Stimulated activated naive CD8-positive, alpha-beta T cell treated with anti-CD3 and anti-CD28 coated beads, Interleukin-15, Interleukin-2, amounts not matched to agents 100 U/mL and 50 U/mL, for 24 hours (primary cell): ENCODE data around the gene CRTC2.

Source experiments
- ATAC-seq: fragments of 150-1000 bp; cut with Tn5 transposase; one replicate; pipeline ENCODE4 v1.10.0; 2021
- DNase-seq: peaks from one replicate; pipeline ENCODE4 v3.0.0; 2021

Gene CRTC2

GRCh38 chr1:153976819-153977249 is 18.4 kb upstream of the CRTC2 start:
- DNase-seq: no peak
- no peak for ATAC-seq

GRCh38 chr1:153973525-153973924 is 15.1 kb upstream of the CRTC2 start:
- no peak for DNase-seq
- no peak for ATAC-seq

GRCh38 chr1:153973071-153973470 is 14.7 kb upstream of the CRTC2 start:
- DNase-seq: no peak
- ATAC-seq: no peak

- ATAC-seq (no peak), DNase-seq (no peak)
Observed at GRCh38 chr1:153970346-153970745, 11.9 kb upstream of the CRTC2 start.

- ATAC-seq: no peak
- no peak for DNase-seq
Observed at GRCh38 chr1:153968972-153969371, 10.6 kb upstream of the CRTC2 start.

GRCh38 chr1:153968408-153968807 is 10.0 kb upstream of the CRTC2 start:
- DNase-seq: no peak
- ATAC-seq: no peak

GRCh38 chr1:153968000-153968363 is 9.6 kb upstream of the CRTC2 start:
- no peak for ATAC-seq
- DNase-seq: no peak

GRCh38 chr1:153967107-153967999 is 8.9 kb upstream of the CRTC2 start, which contains the start of gene CREB3L4:
Gene CREB3L4, plus strand, starts transcription at chr1:153967902. Its CDS starts 624 bp downstream, at chr1:153968526.
- DNase-seq (peak; percentile 85), ATAC-seq (peak; percentile 91)

- DNase-seq: no peak
Observed at GRCh38 chr1:153963850-153964331, 5.5 kb upstream of the CRTC2 start.

GRCh38 chr1:153963030-153963849 is 4.8 kb upstream of the CRTC2 start, which contains the start of gene SLC39A1:
Gene SLC39A1, minus strand, starts transcription at chr1:153963537. Its CDS starts 822 bp downstream, at chr1:153962715.
- peak; percentile 51 for ATAC-seq
- DNase-seq: peak; percentile 98

More at GRCh38 chr1:153963850-153964331, 5.5 kb upstream of the CRTC2 start:
- ATAC-seq: no peak

- DNase-seq (no peak), ATAC-seq (no peak)
Observed at GRCh38 chr1:153962088-153963029, 3.9 kb upstream of the CRTC2 start.

GRCh38 chr1:153961421-153961820 is 3.0 kb upstream of the CRTC2 start:
- no peak for DNase-seq
- ATAC-seq: no peak

- no peak for DNase-seq
- ATAC-seq: no peak
Observed at GRCh38 chr1:153960206-153960605, 1.8 kb upstream of the CRTC2 start.

GRCh38 chr1:153959454-153959853 is 1.0 kb upstream of the CRTC2 start:
- DNase-seq: no peak
- no peak for ATAC-seq

- ATAC-seq (no peak), DNase-seq (no peak)
Observed at GRCh38 chr1:153958961-153959260, 499 bp upstream of the CRTC2 start.

- ATAC-seq: peak; percentile 7
- peak; percentile 61 for DNase-seq
Observed at GRCh38 chr1:153957744-153958110, 685 bp downstream of the CRTC2 start.

- no peak for DNase-seq
- no peak for ATAC-seq
Observed at GRCh38 chr1:153956997-153957715, 1.3 kb downstream of the CRTC2 start.

- no peak for DNase-seq
- no peak for ATAC-seq
Observed at GRCh38 chr1:153954826-153955225, 3.6 kb downstream of the CRTC2 start.

GRCh38 chr1:153953859-153954365 is 4.5 kb downstream of the CRTC2 start:
- no peak for DNase-seq
- no peak for ATAC-seq

GRCh38 chr1:153951801-153952200 is 6.6 kb downstream of the CRTC2 start:
- ATAC-seq (no peak), DNase-seq (no peak)

GRCh38 chr1:153951183-153951582 is 7.2 kb downstream of the CRTC2 start:
- ATAC-seq (no peak), DNase-seq (no peak)
